Measurements from ENCODE around the gene OR4C3.

Gene OR4C3

DNA sequence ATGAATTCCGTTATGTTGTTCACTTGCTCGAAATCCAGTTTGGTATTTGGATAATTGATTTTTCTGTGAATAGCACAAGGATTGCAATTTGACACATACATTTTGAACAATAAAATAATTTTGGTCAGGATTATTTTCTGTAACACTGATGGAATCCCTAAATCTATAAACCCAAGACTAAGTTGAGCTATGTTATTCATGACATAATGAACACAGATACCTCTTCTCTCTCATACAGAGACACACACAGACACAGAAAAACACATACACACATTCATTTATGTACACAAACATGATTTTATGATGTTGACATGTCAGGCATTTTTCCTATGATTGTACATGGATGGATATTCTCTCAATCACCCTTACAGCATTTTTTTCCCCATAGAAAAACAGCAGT lies 41.6 kb downstream of the OR4C3 start, which contains the start of gene OR4C5:
Gene OR4C5 (minus strand): TSS at position 101 of the 400 bp plus-strand sequence. CDS start 0 bp downstream, at position 101.
- H3K9me3 ChIP-seq (ENCODE audit: control insufficient read depth in 2 of 2, low read length in 2 of 2): no peaks in the 10 kb centered on the region
- H3K4me3 ChIP-seq (ENCODE audit: low read length in 2 of 2): no peak within 1 kb of the TSS
- no peaks in the 10 kb centered on the region for H3K36me3 ChIP-seq (ENCODE audit: control insufficient read depth in 2 of 2, insufficient read depth in 2 of 2, low read length in 2 of 2)
- H3K9ac ChIP-seq (ENCODE audit: low read depth in 1 of 2, low read length in 2 of 2): no peak within 1 kb of the TSS
- no peaks in the 10 kb centered on the region for H3K27me3 ChIP-seq (ENCODE audit: control insufficient read depth in 2 of 2, insufficient read depth in 2 of 2, low read length in 2 of 2)
- H3K4me1 ChIP-seq (ENCODE audit: control insufficient read depth in 2 of 2, insufficient read depth in 2 of 2, low read length in 2 of 2): no peaks in the 10 kb centered on the region
- no peak within 1 kb of the TSS for H3K27ac ChIP-seq (ENCODE audit: low read depth in 2 of 2, low read length in 2 of 2)

Measured in mucosa of rectum (tissue), 2 donors.